ENCODE results near the gene GFRA4.

The GFRA4 gene

GRCh38 chr20:3710011-3710466, 46.8 kb upstream of the GFRA4 start:
- no peak for ATAC-seq

GRCh38 chr20:3707508-3707899, 44.3 kb upstream of the GFRA4 start:
- ATAC-seq = no peak
- TF ChIP-seq ZNF8 (CRISPR knock-in tag; IDR thresholded peaks at IDR 0.05) (no peak), ZFP30 (CRISPR knock-in tag; IDR thresholded peaks at IDR 0.05) (no peak), ZNF565 (CRISPR knock-in tag; conservative IDR thresholded peaks at IDR 0.05; ENCODE audit: low read depth) (no peak), SNAI2 (CRISPR knock-in tag; IDR thresholded peaks at IDR 0.05) (no peak), TCF4 (CRISPR knock-in tag; IDR thresholded peaks at IDR 0.05; ENCODE audit: borderline replicate concordance) (no peak), BACH2 (CRISPR knock-in tag; IDR thresholded peaks at IDR 0.05; ENCODE audit: borderline replicate concordance) (no peak), CSDC2 (CRISPR knock-in tag; IDR thresholded peaks at IDR 0.05) (no peak), OSR1 (CRISPR knock-in tag; IDR thresholded peaks at IDR 0.05) (no peak), CREB5 (CRISPR knock-in tag; IDR thresholded peaks at IDR 0.05; ENCODE audit: low read depth) (no peak), ZNF70 (CRISPR knock-in tag; IDR thresholded peaks at IDR 0.05) (no peak), ZC3H10 (CRISPR knock-in tag; IDR thresholded peaks at IDR 0.05) (no peak), POU6F1 (CRISPR knock-in tag; IDR thresholded peaks at IDR 0.05; ENCODE audit: borderline replicate concordance, low read depth) (no peak), PATZ1 (CRISPR knock-in tag; IDR thresholded peaks at IDR 0.05; ENCODE audit: borderline replicate concordance) (no peak), PPARA (CRISPR knock-in tag; IDR thresholded peaks at IDR 0.05; ENCODE audit: borderline replicate concordance) (no peak)

More at GRCh38 chr20:3710011-3710466, 46.8 kb upstream of the GFRA4 start:
- no peak for TF ChIP-seq CSDC2 (CRISPR knock-in tag; IDR thresholded peaks at IDR 0.05)

- peak; percentile 41 for ATAC-seq
- TF ChIP-seq ESRRG (CRISPR knock-in tag; IDR thresholded peaks at IDR 0.05) = no peak
- no peak for TF ChIP-seq RARB (CRISPR knock-in tag; IDR thresholded peaks at IDR 0.05)
- TF ChIP-seq BACH2 (CRISPR knock-in tag; IDR thresholded peaks at IDR 0.05; ENCODE audit: borderline replicate concordance) = no peak
- no peak for TF ChIP-seq PATZ1 (CRISPR knock-in tag; IDR thresholded peaks at IDR 0.05; ENCODE audit: borderline replicate concordance)
- TF ChIP-seq TOX (CRISPR knock-in tag; IDR thresholded peaks at IDR 0.05; ENCODE audit: borderline replicate concordance) = no peak
- no peak for TF ChIP-seq POU6F1 (CRISPR knock-in tag; IDR thresholded peaks at IDR 0.05; ENCODE audit: borderline replicate concordance, low read depth)
- no peak for TF ChIP-seq ZFP30 (CRISPR knock-in tag; IDR thresholded peaks at IDR 0.05)
- TF ChIP-seq TSHZ2 (CRISPR knock-in tag; IDR thresholded peaks at IDR 0.05) = no peak
- TF ChIP-seq CSRNP3 (CRISPR knock-in tag; IDR thresholded peaks at IDR 0.05) = no peak
These were observed 43.7 kb upstream of the GFRA4 start for GRCh38 chr20:3706774-3707507.
